ENCODE results near the gene TMEM109.

- TF ChIP-seq CTCF (conservative IDR thresholded peaks at IDR 0.05; ENCODE audit: low read depth in 2 of 2) (no peak), POLR2AphosphoS5 (IDR thresholded peaks at IDR 0.05; ENCODE audit: low read depth) (no peak), CREB1 (CRISPR knock-in tag; IDR thresholded peaks at IDR 0.05; ENCODE audit: low read depth) (no peak), REST (IDR thresholded peaks at IDR 0.05; ENCODE audit: unreplicated experiment) (no peak), EZH2 (IDR thresholded peaks at IDR 0.05; ENCODE audit: low read depth, unreplicated experiment) (no peak), ZNF114 (CRISPR knock-in tag; IDR thresholded peaks at IDR 0.05) (no peak), EZH2phosphoT487 (IDR thresholded peaks at IDR 0.05; ENCODE audit: unreplicated experiment) (no peak), JUNB (IDR thresholded peaks at IDR 0.05; ENCODE audit: unreplicated experiment) (no peak)
Observed at GRCh38 chr11:60889869-60890311, 24.1 kb upstream of the TMEM109 start.

Data from GM23338 (cell line).